HG02981 (cell line): Measurements from ENCODE around the gene PTPN22.

ENCODE experiments used
- ATAC-seq: cut with Tn5 transposase; IDR thresholded peaks from one replicate; pipeline ENCODE4 v1.9.1; 2021; ENCODE audit warnings: mild to moderate bottlenecking, moderate library complexity; ENCODE audit not compliant: unreplicated experiment

The PTPN22 gene

DNA sequence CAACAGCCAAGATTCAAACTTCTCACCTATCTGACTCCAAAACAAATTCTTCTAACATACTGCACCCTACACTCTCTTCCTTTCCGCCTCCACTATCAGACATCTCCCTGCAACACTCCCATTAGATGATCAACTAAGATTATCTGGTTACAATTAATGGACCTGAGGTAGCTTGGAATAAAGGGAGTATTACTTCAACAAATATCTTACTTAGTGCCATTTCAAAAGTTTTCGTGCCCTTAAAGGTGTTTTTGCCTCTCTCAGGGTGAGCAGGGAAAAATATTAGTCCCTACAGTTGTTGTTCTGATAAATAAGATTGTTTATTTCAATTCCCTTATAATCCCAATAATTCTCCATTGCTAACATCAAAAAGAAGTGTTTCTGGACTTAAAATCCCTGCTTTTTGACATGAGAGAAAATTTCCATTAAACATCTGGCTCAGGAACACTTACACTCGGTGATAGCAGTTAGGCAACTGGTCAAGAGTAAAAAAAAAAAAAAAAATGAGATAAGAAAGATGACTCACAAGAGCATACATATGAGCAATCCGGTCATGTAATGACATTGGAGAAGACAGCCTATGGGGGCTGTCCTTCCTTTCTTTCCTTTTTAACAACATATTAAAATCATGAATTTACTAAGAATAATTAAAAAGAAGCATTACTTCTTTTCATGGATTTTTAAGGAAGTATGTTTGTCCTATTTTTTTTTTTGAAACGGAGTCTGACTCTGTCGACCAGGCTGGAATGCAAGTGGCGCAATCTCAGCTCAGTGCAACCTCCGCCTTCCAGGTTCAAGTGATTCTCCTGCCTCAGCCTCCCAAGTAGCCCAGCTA lies 66.9 kb downstream of the PTPN22 start:
- ATAC-seq, result no peak

DNA sequence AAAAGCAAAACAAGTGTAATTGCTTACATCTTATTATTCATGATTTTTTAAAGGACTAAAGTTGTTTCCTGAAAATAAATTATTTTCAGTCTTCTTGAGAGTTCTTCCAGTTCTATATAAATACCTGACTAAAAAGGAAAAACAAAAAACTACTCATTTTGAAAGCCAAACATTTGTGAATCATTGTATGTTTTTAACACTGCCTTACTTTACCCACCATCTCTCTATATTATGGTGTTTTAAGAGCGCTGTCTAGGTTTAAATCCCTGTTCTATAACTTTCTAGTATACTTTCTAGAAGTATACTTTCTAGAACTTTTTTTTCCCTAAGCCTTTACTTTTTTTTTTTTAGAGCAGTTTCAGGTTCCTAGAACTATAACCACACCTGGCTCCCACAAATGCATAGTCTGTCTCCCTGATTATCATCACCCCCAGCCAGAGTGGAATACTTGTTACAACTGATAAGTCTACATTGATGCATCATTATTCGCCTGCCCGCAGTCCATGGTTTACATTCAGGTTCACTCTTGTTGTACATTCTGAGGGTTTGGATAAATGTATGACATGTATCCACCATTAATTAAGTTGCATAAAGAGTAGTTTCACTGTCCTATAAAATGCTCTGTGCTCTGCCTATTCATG lies 69.0 kb downstream of the PTPN22 start:
- no peak for ATAC-seq

GRCh38 chr1:113800487-113800886 lies 71.0 kb downstream of the PTPN22 start:
- no peak for ATAC-seq

- ATAC-seq, result no peak
These were observed 74.0 kb downstream of the PTPN22 start for GRCh38 chr1:113797472-113797871.

GRCh38 chr1:113793878-113794834 lies 77.4 kb downstream of the PTPN22 start:
- peak; percentile 62 for ATAC-seq

DNA sequence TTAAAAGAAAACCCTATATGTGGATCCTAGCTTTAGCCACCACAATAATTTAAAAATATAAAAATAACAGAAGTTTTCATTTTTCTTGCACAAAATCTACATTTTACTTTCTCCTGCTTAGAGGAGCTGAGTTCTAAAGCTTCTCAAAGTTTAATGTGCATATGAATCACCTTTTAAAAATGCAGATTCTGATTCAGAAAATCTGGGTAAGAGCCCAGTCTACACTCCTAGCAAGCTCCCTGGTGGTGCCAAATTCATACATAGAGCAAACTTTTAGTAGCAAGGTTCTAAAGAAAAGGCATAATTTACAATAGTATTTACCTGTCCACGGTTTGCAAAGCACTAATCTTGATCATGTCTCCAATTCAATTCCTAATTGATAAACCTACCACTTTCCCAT lies 78.5 kb downstream of the PTPN22 start:
- ATAC-seq, result no peak

- ATAC-seq, result peak; percentile 40
These were observed 79.0 kb downstream of the PTPN22 start for GRCh38 chr1:113792471-113792870.

DNA sequence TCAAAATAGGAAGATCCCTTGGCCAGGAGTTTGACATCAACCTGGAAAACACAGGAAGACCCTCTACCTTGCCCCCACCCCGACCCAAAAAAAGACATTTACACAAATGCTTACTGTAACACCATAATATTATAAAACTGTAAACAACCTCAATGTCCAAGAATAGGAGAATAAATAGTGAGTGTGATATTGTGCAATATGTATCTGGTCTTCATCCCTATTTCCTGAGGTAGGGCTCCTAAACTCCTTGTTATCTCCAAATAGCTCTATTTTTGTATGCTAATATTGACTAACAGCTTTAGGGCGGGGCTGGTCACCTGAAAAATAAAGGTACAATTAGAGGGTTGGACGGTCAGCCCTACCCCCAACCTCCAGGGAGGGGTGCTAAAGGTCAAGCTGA lies 82.7 kb downstream of the PTPN22 start:
- ATAC-seq, result no peak

- no peak for ATAC-seq
These were observed 83.8 kb downstream of the PTPN22 start for GRCh38 chr1:113787663-113788062.

DNA sequence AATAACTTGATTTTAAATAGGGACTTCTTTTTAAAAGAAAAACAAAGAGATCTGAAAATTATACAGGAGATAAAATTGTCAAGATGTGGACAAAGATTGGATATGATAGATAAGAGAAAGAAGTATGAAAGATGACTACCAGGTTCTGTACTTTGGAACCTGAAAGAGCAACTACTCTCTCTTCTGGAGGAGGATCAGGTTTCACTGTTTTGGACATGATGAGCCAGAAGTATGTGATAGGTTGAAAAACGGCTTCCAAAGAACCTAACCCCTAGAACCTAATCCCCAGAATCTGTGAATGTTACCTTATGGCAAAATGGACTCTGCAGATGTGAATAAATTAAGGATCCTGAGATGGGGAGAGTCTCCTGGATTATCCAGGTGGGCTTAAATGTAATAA lies 85.4 kb downstream of the PTPN22 start:
- ATAC-seq, result no peak

DNA sequence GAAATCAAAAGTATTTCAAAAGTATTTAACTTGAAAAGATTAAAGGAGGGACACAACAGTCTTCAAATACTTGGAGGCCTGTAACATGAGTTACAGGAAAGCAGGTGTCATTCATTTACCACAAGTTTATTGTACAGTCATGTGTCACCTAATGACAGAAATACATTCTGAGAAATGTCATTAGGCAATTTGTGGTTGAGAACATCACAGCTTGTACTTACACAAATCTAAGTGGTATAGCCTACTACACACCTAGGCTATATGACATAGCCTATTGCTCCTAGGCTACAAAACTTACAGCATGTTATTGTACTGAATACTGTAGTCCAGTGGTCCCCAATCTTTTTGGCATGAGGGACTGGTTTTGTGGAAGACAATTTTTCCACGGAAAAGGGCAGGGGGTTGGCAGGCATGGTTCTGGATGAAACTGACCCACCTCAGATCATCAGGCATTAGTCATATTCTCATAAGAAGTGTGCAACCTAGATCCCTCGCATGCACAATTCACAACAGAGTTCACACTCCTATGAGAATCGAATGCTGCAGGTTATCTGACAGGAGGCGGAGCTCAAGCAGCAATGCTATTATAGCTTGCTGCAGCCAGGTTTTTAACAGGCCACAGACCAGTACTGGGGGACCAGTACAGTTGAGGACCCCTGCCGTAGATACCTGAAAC lies 87.3 kb downstream of the PTPN22 start:
- peak; percentile 64 for ATAC-seq

DNA sequence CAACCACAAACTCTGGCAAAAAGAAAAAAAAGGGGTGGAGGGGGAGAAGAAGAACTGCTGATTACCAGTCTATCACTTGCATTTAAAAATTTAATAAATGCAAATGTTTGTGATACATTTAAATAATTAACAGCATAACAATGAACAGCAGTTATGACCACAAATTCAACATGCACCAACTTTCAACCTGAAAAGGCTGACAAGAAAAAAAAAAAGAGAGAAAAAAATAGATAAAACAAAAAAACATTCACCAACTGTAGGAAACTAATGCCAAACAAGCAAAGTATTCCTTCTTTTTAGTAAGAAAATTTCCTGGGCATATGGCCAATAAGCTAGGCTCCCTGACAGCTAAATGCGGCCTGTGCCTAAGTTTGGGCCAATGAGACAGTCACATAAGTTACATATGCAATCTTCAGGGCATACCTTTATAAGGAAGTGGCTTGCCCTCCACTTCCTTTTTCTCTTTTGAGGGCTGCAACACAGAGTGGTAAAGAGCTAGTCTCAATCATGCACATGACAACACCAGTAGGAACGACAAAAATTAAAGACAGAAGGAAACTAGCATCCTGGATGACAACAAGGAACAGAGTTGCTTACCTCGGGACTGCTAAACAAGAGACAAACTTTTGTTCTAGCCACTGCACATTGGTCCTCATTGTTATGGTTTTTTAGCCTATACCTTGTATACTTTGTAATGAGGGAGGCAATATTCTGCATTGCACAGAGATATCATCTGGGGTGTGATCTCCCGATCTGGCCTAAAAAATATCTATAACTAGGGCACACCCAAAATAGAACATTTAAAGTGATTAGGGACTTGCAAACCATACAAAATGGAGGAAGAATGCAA lies 88.0 kb downstream of the PTPN22 start:
- peak; percentile 81 for ATAC-seq

DNA sequence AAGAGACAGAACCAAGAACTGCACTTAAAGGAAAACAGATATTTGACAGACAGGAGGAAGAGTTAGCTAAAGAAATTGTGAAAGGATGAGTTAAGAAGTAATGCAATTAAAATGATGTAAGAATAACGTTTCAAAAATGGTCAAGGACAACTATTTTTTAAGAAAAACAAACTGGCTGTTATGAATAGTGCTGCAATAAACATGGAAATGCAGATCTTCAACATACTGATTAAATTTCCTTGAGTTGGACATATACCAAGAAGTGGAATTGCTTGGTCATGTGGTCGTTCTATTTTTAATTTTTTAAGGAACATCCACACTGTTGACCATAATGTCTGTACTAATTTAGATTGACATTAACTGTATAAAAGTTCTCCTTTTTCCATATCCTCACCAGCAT lies 89.1 kb downstream of the PTPN22 start:
- no peak for ATAC-seq

DNA sequence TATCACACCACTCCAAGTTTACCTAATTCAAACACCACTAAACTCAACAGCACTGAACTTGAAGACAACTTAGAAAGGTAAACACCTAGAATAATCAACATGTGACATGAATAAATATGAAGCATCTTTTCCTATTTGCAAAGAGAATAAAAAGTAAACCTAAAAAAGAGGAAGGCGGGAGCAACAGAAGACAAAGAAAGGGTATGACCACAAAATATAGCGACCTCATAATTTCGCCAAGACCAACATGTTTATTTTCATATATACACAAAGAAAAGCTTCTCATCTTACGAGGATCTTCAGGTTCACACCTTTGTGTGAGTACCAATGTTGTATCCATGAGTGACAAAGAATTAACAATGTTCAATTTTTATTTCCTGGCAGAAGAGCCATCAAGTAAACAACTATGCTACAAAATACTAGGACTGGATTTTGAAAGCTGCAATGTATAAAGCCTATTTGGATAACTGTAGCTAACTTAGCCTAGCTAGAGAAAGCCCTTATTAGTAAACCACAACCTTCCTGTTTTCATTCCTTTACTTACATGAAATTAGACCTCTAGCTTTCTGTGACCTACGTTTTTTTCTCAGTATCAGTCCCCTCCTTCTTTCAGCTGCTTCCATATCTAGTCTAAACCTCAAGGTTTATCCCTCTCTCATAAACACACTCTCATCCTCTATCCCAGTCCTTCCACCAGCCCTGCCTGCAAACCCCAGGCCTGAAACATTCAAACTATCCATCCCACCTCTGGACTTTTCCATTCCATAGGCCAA lies 91.0 kb downstream of the PTPN22 start:
- peak; percentile 35 for ATAC-seq

- no peak for ATAC-seq
These were observed 92.0 kb downstream of the PTPN22 start for GRCh38 chr1:113779542-113779941.

GRCh38 chr1:113777561-113777960 lies 94.0 kb downstream of the PTPN22 start:
- no peak for ATAC-seq

DNA sequence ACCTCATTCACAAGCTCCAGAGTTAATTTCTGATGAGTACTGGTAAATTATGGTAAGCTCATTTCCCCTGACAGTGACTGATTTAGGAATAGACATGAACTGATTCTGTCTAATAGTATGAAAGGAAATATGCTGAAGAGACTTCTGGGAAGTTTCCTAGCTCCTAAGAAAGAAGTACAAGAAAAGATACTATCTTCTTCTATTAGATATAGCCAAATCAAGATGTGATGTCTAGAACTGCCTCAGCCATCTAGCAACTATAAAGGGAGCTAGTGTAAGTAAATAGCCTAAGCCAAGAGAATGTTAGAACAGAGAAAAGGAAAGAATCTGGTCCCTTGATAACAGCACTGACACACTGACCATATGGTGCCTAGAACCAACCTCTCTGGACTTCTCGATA lies 101.5 kb downstream of the PTPN22 start:
- no peak for ATAC-seq

DNA sequence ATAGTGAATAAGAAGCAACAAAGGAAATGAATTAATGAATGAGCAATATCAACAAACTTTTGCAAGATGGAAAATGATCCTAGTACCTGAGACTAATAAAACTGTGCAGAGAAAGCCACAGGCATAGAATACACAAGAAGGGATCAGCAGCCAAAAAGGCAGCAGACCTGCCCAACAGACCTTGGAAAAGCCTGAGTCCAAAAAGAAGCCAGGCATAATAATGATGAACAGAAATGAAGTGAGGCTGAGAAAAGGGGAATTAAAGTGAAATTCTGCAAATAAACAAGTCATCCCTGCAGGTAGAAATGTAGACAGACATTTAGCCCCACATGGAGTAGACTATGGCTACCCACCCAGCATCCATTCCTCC lies 101.9 kb downstream of the PTPN22 start:
- no peak for ATAC-seq

GRCh38 chr1:113768916-113769600 lies 102.5 kb downstream of the PTPN22 start:
- ATAC-seq, result no peak
